AG04450 (cell line): ENCODE results near the gene PIGL. TPM values are rescaled to one million over a fixed set of nuclear protein-coding genes. Genes with fewer than 3 reads are reported as not detected.
A peak's percentile ranks its signal among the peaks of the same experiment; 100 is the strongest.

Experiments
- CTCF ChIA-PET: fragments of 300-600, 350-600 bp; formaldehyde crosslinking; extraction: SDS; loops from one replicate; lab custom pipeline; 2022; ENCODE audit warnings: antibody characterized with exemption, inconsistent platforms; lab: Charles Lee
- POLR2A ChIA-PET: fragments of 350-600 bp; formaldehyde crosslinking; extraction: SDS; loops from one replicate; lab custom pipeline; 2021; ENCODE audit warnings: antibody characterized with exemption, inconsistent platforms; lab: Yijun Ruan, JAX
- DNase-seq: peaks from one replicate; pipeline ENCODE4 v3.0.0-alpha.2; 2011; ENCODE audit warnings: low read depth, low spot score
- H3K27ac ChIP-seq: one replicate; pipeline ENCODE4 v1.5.1; 2012; ENCODE audit warnings: low read depth, low read length, control low read depth
- H3K27me3 ChIP-seq: one replicate; pipeline ENCODE4 v1.6.0; 2012; ENCODE audit warnings: low read length; ENCODE audit not compliant: control insufficient read depth, insufficient read depth
- H3K4me3 ChIP-seq: 2 replicates; pipeline ENCODE4 v1.5.1; 2011; ENCODE audit warnings: mild to moderate bottlenecking, low read depth, low read length, control low read depth
- H3K9me3 ChIP-seq: 2 replicates; pipeline ENCODE4 v1.5.1; 2012; ENCODE audit warnings: low read length; ENCODE audit not compliant: control insufficient read depth, insufficient read depth
- polyA minus RNA-seq: library from RNA; depleted of rRNA, polyadenylated mRNA; stranded (reverse); fragments of >200 nt; gene quantifications from 2 replicates; pipeline ENCODE4 v1.2.3, GENCODE V29; 2011; rRNA and poly(A)+ RNA removed
- polyA plus RNA-seq: library from polyadenylated mRNA; depleted of rRNA; stranded (reverse); fragments of >200 nt; gene quantifications from 2 replicates; pipeline ENCODE4 v1.2.3, GENCODE V29; 2011; rRNA removed
- TF ChIP-seq, protein P1 (sequence below): IDR thresholded peaks from 2 replicates; pipeline ENCODE4 v1.5.1; 2011; ENCODE audit warnings: low read depth, low read length, control low read depth, inconsistent platforms

The PIGL gene
- 16.5 and 19.3 TPM in 2 replicates for polyA plus RNA-seq
- 15.5 and 17.8 TPM in 2 replicates for polyA minus RNA-seq

DNA sequence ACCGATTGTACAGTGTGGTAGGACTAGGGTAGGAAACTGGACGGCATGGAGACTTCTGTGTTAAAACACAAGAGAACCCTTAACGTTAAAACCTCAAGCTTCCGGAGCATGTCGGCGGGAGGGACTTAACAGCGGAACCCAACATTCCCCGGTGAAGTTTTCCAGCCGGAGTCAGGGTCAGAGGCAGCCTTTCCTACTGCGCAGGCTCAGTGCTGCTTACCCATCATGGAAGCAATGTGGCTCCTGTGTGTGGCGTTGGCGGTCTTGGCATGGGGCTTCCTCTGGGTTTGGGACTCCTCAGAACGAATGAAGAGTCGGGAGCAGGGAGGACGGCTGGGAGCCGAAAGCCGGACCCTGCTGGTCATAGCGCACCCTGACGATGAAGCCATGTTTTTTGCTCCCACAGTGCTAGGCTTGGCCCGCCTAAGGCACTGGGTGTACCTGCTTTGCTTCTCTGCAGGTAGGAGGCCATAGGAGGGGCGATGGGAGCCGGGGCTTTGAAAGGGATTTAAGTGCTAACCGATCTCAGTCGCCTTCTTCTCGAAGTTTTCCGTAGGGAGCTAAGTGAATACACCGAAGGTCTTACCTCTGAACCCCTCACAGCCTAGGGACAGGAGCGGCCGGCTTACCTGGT lies at the start of gene PIGL:
Gene PIGL, plus strand, starts transcription at position 209 of the 634 bp plus-strand sequence. Its CDS starts 17 bp downstream, at position 226.
- H3K27ac ChIP-seq = peak within 1 kb of the TSS; percentile 84
- POLR2A ChIA-PET = interaction anchor here (0.5 to 1.9 kb wide), 4 partner anchors 69 to 461 kb away, joined by 3 to 4 read pairs (median 4); partner anchors contain the start of gene UBB
- peaks cover 4% of the 10 kb centered on the region; the same call in 1 of the 2 replicates for H3K9me3 ChIP-seq
- peak; percentile 90 for DNase-seq
- H3K4me3 ChIP-seq = peak within 1 kb of the TSS; percentile 96
- CTCF ChIA-PET = interaction anchor here (0.6 to 1.6 kb wide), 6 partner anchors 18 to 236 kb away, joined by 3 to 6 read pairs (median 4); no protein-coding TSS in a partner anchor
- no peaks in the 10 kb centered on the region for H3K27me3 ChIP-seq
- TF ChIP-seq, protein P1, sequence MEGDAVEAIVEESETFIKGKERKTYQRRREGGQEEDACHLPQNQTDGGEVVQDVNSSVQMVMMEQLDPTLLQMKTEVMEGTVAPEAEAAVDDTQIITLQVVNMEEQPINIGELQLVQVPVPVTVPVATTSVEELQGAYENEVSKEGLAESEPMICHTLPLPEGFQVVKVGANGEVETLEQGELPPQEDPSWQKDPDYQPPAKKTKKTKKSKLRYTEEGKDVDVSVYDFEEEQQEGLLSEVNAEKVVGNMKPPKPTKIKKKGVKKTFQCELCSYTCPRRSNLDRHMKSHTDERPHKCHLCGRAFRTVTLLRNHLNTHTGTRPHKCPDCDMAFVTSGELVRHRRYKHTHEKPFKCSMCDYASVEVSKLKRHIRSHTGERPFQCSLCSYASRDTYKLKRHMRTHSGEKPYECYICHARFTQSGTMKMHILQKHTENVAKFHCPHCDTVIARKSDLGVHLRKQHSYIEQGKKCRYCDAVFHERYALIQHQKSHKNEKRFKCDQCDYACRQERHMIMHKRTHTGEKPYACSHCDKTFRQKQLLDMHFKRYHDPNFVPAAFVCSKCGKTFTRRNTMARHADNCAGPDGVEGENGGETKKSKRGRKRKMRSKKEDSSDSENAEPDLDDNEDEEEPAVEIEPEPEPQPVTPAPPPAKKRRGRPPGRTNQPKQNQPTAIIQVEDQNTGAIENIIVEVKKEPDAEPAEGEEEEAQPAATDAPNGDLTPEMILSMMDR = no peak

DNA sequence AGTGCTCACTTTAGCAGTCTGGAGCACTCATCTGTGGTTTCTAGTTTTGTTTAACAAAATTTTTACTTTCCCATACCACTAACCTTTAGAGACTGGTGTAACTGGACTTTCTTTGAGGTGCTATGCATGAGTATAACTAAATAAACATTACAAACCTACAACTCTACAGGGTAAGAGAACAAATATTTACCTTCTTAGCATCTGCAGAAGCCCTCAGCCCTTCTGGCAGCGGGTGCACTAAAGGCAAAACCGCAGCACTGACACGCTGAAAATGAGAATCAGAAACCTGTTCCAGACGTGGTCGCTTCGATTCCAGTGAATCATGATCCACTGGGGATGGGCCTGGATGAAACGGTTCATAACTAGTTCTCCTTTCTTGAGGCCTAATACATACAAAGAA lies 45.4 kb upstream of the PIGL start:
- DNase-seq = no peak
- TF ChIP-seq, protein P1 = no peak
- POLR2A ChIA-PET = no interaction called here
- H3K9me3 ChIP-seq = no peaks in the 10 kb centered on the region
- CTCF ChIA-PET = no interaction called here
- H3K4me3 ChIP-seq = no peak overlapping the region
- H3K27ac ChIP-seq = no peak overlapping the region
- H3K27me3 ChIP-seq = no peaks in the 10 kb centered on the region

DNA sequence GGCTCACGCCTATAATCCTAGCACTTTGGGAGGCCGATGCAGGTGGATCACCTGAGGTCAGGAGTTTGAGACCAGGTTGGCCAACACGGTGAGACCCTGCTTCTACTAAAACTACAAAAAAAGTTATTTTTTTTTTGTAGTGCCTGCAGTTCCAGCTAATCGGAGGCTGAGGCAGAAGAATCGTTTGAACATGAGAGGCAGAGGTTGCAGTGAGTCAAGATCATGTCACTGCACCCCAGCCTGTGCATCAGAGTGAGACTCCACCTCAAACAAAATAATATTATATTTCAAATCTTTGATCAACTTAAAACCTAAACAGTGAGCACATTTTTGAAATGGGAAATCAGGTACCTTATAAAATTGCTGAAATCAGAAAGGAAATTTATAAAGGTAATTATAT lies 38.2 kb upstream of the PIGL start:
- peaks cover 4% of the 10 kb centered on the region; the same call in 1 of the 2 replicates for H3K9me3 ChIP-seq
- no peak overlapping the region for H3K27ac ChIP-seq
- H3K4me3 ChIP-seq = no peak overlapping the region
- ChIA-PET POLR2A (no interaction called here), CTCF (no interaction called here)
- no peak for DNase-seq
- TF ChIP-seq, protein P1 = no peak
- no peaks in the 10 kb centered on the region for H3K27me3 ChIP-seq

DNA sequence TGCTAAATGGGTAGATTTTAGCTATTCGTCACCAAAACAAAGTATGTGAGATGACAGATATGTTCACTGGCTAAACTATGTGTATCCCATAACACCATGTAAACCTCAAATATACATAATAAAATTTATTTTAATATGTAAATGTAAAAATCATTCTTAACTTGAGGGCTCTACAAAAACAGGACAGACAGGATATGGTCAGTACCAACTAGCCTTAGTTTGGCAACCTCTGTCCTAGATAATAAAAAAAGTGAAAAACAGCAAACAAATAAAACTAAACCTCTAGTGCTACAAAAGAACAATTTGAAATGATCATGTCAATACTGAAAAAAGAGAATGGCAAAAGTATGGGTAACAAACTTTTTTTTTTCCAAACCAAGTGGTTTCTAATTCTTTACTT lies 35.4 kb upstream of the PIGL start:
- TF ChIP-seq, protein P1 = no peak
- Histone ChIP-seq H3K27ac (no peak overlapping the region), H3K9me3 (peaks cover 4% of the 10 kb centered on the region; the same call in 1 of the 2 replicates), H3K4me3 (no peak overlapping the region), H3K27me3 (no peaks in the 10 kb centered on the region)
- ChIA-PET POLR2A (no interaction called here), CTCF (interaction anchor here (0.7 kb wide), 1 partner anchor 341 kb away, joined by 4 read pairs; no protein-coding TSS in a partner anchor)
- no peak for DNase-seq

DNA sequence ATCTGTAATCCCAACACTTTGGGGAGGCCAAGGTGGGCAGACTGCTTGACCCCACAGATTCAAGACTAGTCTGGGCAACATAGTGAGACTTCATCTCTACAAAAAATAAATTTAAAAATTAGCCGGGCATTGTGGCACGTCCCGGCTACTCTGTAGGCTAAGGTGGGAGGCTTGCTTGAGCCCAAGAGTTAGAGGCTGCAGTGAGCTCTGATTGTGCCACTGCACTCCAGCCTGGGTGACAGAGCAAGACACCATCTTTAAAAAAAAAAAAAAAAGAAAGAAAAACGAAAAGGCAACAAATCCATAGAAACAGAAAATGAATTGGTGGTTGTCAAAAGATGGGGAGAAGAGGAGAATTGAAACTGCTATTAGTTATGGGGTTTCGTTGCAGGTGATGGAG lies 29.4 kb upstream of the PIGL start:
- TF ChIP-seq, protein P1 = no peak
- Histone ChIP-seq H3K27me3 (no peaks in the 10 kb centered on the region), H3K4me3 (no peak overlapping the region), H3K27ac (no peak overlapping the region), H3K9me3 (no peaks in the 10 kb centered on the region)
- CTCF ChIA-PET = interaction anchor here (0.5 to 0.7 kb wide), 2 partner anchors 16 to 133 kb away, joined by 4 to 5 read pairs; no protein-coding TSS in a partner anchor
- DNase-seq = no peak
- POLR2A ChIA-PET = no interaction called here
